Ishikawa (cell line): ENCODE results near the gene CCR6.

Experiments
- CEBPB ChIP-seq: IDR thresholded peaks from 2 replicates; pipeline ENCODE4 v1.6.1; 2012
- CREB1 ChIP-seq: IDR thresholded peaks from 2 replicates; pipeline ENCODE4 v1.6.1; 2012; ENCODE audit warnings: low read depth
- EGR1 ChIP-seq: IDR thresholded peaks from 2 replicates; pipeline ENCODE4 v1.6.1; 2012
- EP300 ChIP-seq: IDR thresholded peaks from 2 replicates; pipeline ENCODE4 v1.6.1; 2012; ENCODE audit warnings: borderline replicate concordance
- FOXM1 ChIP-seq: IDR thresholded peaks from 2 replicates; pipeline ENCODE4 v1.6.1; 2012; ENCODE audit warnings: low read depth, borderline replicate concordance
- MAX ChIP-seq: IDR thresholded peaks from 2 replicates; pipeline ENCODE4 v1.6.1; 2012
- NFIC ChIP-seq: IDR thresholded peaks from 2 replicates; pipeline ENCODE4 v1.6.1; 2012
- RAD21 ChIP-seq: IDR thresholded peaks from 2 replicates; pipeline ENCODE4 v1.6.1; 2012; ENCODE audit warnings: low read depth
- REST ChIP-seq: IDR thresholded peaks from 2 replicates; pipeline ENCODE4 v1.6.1; 2012; ENCODE audit warnings: low read depth, mild to moderate bottlenecking
- TAF1 ChIP-seq: IDR thresholded peaks from 2 replicates; pipeline ENCODE4 v1.6.1; 2012; ENCODE audit warnings: low read depth, mild to moderate bottlenecking
- TCF12 ChIP-seq: IDR thresholded peaks from 2 replicates; pipeline ENCODE4 v1.6.1; 2012; ENCODE audit warnings: low read depth
- TEAD4 ChIP-seq: IDR thresholded peaks from 2 replicates; pipeline ENCODE4 v1.6.1; 2012
- USF1 ChIP-seq: IDR thresholded peaks from 2 replicates; pipeline ENCODE4 v1.6.1; 2012
- YY1 ChIP-seq: IDR thresholded peaks from 2 replicates; pipeline ENCODE4 v1.6.1; 2012; ENCODE audit warnings: low read depth
- ZBTB7A ChIP-seq: IDR thresholded peaks from 2 replicates; pipeline ENCODE4 v1.6.1; 2012; ENCODE audit warnings: low read depth

The CCR6 gene

GRCh38 chr6:167143041-167143440 is 20.1 kb downstream of the CCR6 start:
- TF ChIP-seq YY1, result no peak
- no peak for TF ChIP-seq CEBPB
- no peak for TF ChIP-seq NFIC
- no peak for TF ChIP-seq TCF12
- no peak for TF ChIP-seq TAF1
- no peak for TF ChIP-seq EGR1
- no peak for TF ChIP-seq ZBTB7A
- no peak for TF ChIP-seq REST
- TF ChIP-seq CREB1, result no peak
- TF ChIP-seq RAD21, result no peak
- no peak for TF ChIP-seq EP300
- TF ChIP-seq TEAD4, result no peak
- TF ChIP-seq MAX, result no peak
- no peak for TF ChIP-seq USF1
- TF ChIP-seq FOXM1, result no peak

- no peak for TF ChIP-seq REST
- TF ChIP-seq MAX, result no peak
- no peak for TF ChIP-seq FOXM1
- TF ChIP-seq TCF12, result no peak
- TF ChIP-seq USF1, result no peak
- TF ChIP-seq CREB1, result no peak
- no peak for TF ChIP-seq EP300
- TF ChIP-seq EGR1, result no peak
- no peak for TF ChIP-seq CEBPB
- TF ChIP-seq ZBTB7A, result no peak
- TF ChIP-seq RAD21, result no peak
- no peak for TF ChIP-seq YY1
- TF ChIP-seq NFIC, result no peak
- TF ChIP-seq TAF1, result no peak
- TF ChIP-seq TEAD4, result no peak
These were observed 22.6 kb downstream of the CCR6 start for GRCh38 chr6:167145461-167145860.

- no peak for TF ChIP-seq TCF12
- TF ChIP-seq CREB1, result no peak
- TF ChIP-seq MAX, result no peak
- no peak for TF ChIP-seq FOXM1
- no peak for TF ChIP-seq NFIC
- TF ChIP-seq TEAD4, result no peak
- no peak for TF ChIP-seq REST
- TF ChIP-seq RAD21, result no peak
- no peak for TF ChIP-seq YY1
These were observed 23.2 kb downstream of the CCR6 start for GRCh38 chr6:167146135-167146534.

- TF ChIP-seq MAX (no peak), EP300 (no peak), NFIC (no peak), REST (no peak), CEBPB (no peak), TEAD4 (no peak), USF1 (no peak), TAF1 (no peak), ZBTB7A (no peak), RAD21 (no peak), CREB1 (no peak), EGR1 (no peak)
These were observed 24.1 kb downstream of the CCR6 start for GRCh38 chr6:167146977-167147376.
